NB4 (cell line): ENCODE measurements around the gene DRAXIN.

Source experiments
- DNase-seq: peaks from one replicate; pipeline ENCODE4 v3.0.0; 2010; ENCODE audit warnings: low read depth
- H3K4me3 ChIP-seq: one replicate; pipeline ENCODE4 v1.5.1; 2011; ENCODE audit warnings: mild to moderate bottlenecking, low read depth, low read length, moderate library complexity
- MYC ChIP-seq: IDR thresholded peaks from 2 replicates; pipeline ENCODE4 v1.6.1; 2011; ENCODE audit warnings: low read depth, low read length
- POLR2A ChIP-seq: IDR thresholded peaks from 2 replicates; pipeline ENCODE4 v1.6.1; 2011; ENCODE audit warnings: mild to moderate bottlenecking; ENCODE audit not compliant: insufficient read length; ENCODE audit errors: extremely low read depth
- TF ChIP-seq, protein P1 (sequence below): IDR thresholded peaks from one replicate; pipeline ENCODE4 v1.5.1; 2012; ENCODE audit warnings: low read depth, low read length
- TF ChIP-seq, protein P2 (sequence below): IDR thresholded peaks from 2 replicates; pipeline ENCODE4 v1.6.1; 2011; ENCODE audit warnings: low read depth, low read length

Gene DRAXIN

GRCh38 chr1:11712285-11712684 is 20.8 kb downstream of the DRAXIN start:
- TF ChIP-seq MYC: no peak
- TF ChIP-seq, protein P1, sequence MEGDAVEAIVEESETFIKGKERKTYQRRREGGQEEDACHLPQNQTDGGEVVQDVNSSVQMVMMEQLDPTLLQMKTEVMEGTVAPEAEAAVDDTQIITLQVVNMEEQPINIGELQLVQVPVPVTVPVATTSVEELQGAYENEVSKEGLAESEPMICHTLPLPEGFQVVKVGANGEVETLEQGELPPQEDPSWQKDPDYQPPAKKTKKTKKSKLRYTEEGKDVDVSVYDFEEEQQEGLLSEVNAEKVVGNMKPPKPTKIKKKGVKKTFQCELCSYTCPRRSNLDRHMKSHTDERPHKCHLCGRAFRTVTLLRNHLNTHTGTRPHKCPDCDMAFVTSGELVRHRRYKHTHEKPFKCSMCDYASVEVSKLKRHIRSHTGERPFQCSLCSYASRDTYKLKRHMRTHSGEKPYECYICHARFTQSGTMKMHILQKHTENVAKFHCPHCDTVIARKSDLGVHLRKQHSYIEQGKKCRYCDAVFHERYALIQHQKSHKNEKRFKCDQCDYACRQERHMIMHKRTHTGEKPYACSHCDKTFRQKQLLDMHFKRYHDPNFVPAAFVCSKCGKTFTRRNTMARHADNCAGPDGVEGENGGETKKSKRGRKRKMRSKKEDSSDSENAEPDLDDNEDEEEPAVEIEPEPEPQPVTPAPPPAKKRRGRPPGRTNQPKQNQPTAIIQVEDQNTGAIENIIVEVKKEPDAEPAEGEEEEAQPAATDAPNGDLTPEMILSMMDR: no peak
- TF ChIP-seq, protein P2, sequence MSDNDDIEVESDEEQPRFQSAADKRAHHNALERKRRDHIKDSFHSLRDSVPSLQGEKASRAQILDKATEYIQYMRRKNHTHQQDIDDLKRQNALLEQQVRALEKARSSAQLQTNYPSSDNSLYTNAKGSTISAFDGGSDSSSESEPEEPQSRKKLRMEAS: no peak
- TF ChIP-seq POLR2A: no peak
- H3K4me3 ChIP-seq: no peak overlapping the region
- DNase-seq: no peak

GRCh38 chr1:11713095-11713494 is 21.6 kb downstream of the DRAXIN start:
- no peak for DNase-seq
- no peak for TF ChIP-seq MYC
- no peak for TF ChIP-seq POLR2A
- TF ChIP-seq, protein P1: no peak
- TF ChIP-seq, protein P2: no peak

GRCh38 chr1:11714831-11715575 is 23.5 kb downstream of the DRAXIN start:
- TF ChIP-seq, protein P1: no peak
- TF ChIP-seq POLR2A (no peak), MYC (no peak)
- DNase-seq: no peak
- no peak overlapping the region for H3K4me3 ChIP-seq

More at GRCh38 chr1:11713095-11713494, 21.6 kb downstream of the DRAXIN start:
- H3K4me3 ChIP-seq: no peak overlapping the region

- DNase-seq: peak; percentile 90
- peak; percentile 93 for TF ChIP-seq MYC
- TF ChIP-seq POLR2A: peak; percentile 43
- TF ChIP-seq, protein P1: peak; percentile 92
- TF ChIP-seq, protein P2: peak; percentile 83
- peak overlapping the region; percentile 53 for H3K4me3 ChIP-seq
These were observed 28.0 kb downstream of the DRAXIN start for GRCh38 chr1:11719313-11720032.

DNA sequence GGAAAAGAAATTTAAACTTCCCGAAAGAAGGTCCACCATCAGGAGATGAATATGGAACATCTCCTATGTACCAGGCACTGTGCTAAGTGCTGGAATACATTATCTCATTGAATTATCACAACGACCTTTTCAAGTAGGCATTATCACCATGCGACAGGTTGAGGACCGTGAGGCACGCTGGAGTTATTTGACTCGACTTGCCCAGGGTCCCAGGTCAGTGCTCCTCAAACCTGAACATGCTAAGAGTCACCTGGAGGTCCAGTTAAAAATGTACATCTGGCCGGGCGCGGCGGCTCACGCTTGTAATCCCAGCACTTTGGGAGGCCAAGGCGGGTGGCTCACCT is 28.5 kb downstream of the DRAXIN start:
- no peak for DNase-seq
- H3K4me3 ChIP-seq: peak overlapping the region; percentile 53
- TF ChIP-seq POLR2A: no peak
- TF ChIP-seq MYC: no peak
- TF ChIP-seq, protein P2: no peak
- TF ChIP-seq, protein P1: no peak
